HG03159 (cell line): Measurements from ENCODE around the gene DIP2C.
"Not testable (repeated sequence)": the region's sequence is repeated elsewhere in the genome, so short reads cannot be mapped to it uniquely, and the experiment has no call there.

Experiments used
- ATAC-seq: cut with Tn5 transposase; IDR thresholded peaks from one replicate; pipeline ENCODE4 v1.9.1; 2021; ENCODE audit warnings: mild to moderate bottlenecking, moderate library complexity; ENCODE audit not compliant: unreplicated experiment

DIP2C gene

DNA sequence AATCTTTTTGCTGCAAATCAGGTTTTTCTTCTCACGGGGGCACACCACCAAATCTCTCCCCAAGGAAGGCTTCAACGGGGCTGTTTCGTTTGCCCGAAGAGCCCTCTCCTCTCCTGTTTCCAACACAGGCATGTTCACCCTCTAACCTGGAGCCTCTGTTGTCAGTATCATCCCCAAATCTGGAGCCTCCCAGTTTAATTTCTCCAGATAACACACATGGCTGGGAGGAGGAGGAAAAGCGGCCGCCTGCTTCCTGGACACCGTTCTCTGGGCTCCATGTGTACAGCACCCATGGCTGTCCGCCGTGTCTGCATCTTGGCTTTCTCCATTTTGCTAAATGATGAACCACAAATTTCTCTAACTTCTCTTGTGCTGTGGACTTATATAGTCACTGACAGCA lies 214.5 kb downstream of the DIP2C start:
- no peak for ATAC-seq

DNA sequence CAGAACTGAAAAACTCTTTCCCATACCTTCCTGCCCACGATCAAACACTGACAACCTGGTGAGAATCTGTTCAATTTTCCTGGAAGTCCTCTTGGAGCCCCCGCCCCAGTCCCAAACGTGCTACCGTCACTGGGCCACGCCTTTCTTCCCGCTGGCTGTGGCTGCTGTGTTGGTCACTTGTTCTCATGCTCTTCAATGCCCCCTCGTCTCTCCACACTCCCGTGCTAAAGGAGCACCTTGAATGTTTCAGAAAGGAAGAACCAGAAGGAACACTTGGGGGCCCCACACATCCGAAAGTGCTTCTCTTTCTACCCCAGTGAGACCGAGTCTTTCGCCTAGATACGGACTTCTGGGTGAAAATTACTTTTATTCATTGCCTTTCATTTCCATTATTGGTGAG lies 215.1 kb downstream of the DIP2C start:
- ATAC-seq: no peak

DNA sequence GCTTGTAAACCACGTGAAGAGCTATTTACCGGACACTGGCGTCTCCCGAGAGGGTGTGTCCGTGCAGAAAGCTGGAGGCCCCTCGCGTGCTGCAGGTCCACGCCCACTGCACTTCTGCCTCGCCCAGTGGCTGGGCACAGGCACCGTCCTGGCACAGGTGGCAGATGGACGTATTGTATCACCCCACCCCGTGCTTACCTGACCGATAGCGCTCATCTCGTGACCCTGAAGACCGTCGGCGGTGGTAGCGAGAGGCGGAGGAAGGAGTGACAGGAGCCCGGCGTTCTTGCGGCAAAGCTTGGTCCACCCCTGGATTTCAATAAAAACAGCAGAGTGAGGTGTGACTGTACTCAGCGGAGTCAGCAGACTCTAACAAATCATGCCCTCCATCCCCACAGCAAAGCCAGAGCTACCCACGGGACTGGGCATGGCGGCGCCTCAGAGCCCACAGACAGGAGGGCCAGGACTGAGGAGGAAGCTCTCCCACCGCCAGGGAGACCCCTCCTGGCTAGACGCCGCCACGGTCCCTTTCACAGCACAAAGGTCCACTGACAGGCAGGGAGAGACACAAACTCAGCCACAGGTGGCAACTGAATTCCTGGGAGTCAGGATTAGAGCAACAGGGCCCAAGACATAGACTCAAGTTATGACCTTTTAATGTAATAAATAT lies 217.1 kb downstream of the DIP2C start:
- ATAC-seq: no peak

DNA sequence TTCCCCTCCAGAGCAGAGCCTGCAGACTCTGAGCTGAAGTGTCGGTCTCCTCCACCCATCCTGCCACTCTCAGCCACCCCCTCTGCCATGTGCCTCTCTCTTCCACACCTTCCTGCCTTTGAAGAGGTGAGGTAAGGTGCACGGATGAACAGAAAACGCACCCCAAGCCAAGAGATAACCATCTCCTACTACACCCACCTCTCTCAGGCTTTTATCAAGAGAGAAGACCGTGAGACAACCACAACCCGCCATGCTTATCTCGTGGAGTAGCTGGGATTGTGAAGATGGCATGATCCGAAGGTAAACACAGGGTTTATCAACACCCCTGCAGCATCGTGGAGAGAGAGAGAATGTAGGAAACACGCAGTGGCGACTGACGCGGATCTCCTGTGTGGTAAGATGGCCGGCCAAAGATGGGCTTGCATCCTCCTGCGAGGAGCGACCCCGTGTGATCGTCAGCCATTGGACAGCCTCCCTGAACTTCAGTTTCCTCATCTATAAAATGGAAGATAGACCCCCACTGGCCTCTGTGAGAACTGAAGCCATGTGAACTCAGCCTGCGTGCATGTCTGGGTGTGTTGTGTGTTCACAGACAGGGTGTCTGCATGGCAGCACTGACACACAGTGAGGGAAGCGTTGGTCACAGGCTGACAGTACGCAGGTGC lies 219.0 kb downstream of the DIP2C start:
- no peak for ATAC-seq

DNA sequence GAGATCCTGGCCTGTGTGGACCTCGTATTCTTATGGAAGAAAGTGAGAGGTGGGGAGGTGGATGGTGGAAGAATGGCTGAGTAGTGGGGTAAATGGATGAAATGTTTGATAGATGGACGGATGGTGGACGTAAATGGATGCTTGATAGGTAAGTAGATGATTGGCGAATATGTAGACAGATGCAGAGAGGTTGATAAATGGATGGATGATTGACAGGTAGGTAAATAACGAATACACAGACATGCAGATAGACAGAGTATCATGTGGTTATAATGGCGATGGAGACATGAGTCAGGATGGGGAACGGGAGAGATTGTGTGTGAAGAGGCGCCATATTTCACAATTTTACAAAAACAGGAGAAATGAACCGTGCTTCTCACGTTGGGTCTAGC lies 219.5 kb downstream of the DIP2C start:
- no peak for ATAC-seq

DNA sequence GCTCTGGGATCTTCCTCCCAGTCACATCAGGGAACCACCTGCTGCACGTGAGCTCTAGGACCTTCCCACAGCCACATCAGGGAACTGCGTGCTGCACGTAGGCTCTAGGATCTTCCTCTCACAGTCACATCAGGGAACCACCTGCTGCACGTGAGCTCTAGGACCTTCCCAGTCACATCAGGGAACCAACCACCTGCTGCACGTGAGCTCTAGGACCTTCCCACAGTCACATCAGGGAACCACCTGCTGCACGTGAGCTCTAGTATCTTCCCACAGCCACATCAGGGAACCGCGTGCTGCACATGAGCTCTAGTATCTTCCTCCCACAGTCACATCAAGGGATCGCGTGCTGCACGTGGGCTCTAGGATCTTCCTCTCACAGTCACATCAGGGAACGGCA lies 229.7 kb downstream of the DIP2C start:
- ATAC-seq: no peak

DNA sequence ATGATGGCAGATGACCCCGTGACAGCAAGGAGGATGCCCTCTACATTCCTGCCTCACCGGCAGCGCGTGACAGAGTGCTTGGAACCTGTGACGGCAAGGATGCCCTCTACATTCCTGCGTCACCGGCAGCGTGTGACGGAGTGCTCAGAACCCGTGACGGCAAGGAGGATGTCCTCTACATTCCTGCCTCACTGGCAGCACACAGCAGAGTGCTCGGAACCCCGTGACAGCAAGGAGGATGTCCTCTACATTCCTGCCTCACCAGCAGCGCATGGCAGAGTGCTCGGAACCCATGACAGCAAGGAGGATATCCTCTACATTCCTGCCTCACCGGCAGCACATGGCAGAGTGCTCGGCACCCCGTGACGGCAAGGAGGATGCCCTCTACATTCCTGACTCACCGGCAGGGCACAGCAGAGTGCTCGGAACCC lies 231.0 kb downstream of the DIP2C start:
- no peak for ATAC-seq

DNA sequence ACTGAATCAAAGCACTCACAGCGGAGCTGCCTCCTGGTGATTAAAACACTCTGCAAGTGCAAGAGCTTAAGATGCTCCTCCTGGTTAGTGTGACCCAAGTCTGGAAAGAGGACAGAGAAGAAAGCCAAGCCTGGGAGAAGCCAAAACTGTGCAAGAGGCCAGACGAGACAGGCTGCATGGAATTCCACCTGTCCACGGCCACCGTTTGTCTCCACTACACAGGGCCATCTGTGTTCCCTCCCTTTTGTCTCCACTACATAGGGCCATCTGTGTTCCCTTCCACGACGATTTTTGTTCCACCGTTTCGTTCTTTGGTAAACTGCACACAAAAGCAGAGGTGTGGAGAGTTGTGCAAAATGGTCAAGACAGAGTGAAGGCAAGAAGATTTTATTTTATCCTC lies 233.0 kb downstream of the DIP2C start:
- no peak for ATAC-seq

DNA sequence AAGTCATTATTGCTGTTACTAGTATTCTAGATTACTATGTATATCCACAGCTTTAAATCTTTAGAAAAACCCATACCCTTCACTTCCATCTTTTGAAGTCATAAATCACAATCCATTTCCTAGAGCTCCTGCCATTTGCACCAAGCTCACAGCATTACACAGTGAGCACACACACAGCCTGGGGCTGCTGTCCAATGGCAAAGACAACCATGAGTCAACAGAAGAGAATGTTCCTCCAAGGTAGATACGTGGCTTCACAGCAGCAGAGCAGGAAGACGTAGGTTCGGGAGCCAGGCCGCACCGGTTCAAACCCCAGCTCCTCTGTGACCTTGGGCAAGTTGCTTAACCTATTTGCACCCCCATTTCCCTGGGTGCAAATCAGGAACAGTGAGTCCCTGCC lies 234.6 kb downstream of the DIP2C start:
- no peak for ATAC-seq

DNA sequence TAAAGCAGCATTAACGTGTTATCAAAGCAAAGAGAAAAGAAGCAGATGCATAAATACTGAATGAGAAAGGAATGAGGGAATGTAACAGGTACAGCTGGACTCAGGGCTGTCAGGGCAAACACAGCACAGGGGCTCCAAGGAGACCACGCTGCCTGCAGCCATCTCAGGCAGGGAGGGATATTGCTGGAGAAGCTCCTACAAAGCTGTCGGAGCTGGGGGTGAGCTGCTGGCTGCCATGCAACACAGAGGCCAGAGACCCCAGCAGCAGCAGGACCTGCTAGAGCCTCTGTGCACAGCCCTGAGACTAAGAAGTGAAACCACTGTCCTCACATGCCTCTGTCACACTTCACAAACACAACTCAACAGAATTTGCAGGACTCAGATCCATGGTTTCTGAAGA lies 235.8 kb downstream of the DIP2C start:
- no peak for ATAC-seq

DNA sequence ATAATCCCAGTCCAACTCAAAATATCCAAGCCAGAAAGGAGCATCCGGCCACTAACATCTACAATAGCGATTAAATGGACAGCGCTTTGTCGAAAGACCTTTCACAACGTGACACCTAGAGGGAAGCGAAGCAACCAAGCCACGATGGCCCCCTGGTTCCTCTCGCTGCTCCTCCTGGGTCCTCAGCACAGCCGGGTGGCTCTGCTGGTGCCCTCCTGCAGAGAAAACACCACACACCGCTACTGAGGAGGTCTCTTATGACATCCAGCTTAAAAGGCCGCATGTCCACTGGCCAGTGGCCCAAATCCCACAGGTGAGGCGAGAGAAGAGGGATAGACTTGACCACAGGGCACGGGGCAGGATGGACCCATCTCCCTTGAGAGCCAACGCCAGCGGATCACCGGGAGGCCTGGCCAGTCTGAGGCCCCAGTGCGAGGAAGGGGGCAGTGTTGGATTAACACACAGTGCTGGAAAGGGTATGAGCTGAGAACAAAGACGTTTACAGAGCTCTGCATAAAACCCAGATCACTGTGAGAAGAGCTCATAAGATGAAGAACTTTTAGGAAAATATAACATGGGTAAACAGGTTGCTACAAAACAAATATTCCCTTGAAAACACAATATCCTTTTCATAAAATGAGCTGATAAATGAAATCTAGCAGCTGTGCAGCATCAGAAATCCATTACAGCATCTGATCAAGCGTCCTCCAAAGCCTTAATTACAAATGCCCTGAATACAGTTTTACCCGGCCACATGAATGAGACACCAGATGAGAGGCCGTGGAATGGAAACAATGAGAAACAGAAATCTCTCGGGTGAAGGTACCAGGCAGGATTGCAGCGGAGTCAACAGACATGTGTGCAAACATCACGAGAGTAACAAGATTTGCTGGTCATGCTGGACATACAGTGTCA lies 236.7 kb downstream of the DIP2C start:
- no peak for ATAC-seq

DNA sequence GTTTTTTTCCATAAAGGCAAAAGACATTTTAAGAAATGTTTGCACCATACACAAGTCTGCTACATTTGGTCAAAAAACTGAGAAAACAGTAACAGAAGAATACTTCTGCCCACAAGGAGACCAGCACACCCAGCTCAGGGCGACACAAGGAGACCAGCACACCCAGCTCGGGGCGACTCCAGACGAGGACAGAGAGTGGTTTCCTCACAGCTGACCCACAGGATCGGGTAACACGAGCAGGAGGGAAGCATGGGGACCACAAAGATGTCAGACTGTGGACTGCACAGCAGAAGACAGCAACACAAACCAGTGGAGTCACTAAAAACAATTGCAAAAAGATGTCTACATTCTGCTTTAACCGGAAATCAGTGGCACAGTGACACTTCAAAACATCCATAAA lies 237.6 kb downstream of the DIP2C start:
- ATAC-seq: no peak

DNA sequence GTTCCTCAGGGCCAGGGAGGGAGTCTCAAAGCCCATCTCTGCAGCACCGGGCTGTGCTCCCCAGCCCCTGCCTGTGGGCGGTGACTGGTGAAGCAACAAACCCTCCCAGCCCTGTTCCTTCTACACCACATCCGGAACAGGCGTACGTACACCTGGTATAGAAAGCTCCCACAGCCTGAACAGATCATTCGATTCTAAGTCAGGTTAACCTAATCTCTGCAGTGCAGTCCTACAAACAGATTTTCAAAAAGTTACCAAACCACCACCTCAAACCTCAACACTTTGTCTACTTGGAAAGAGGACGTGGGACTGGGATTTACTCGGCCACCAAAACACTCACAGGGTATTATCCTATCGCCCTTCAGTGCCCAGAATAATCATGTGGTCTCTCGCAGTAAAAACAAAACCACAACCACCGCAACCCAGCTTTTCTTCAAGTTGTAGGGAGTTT lies 238.4 kb downstream of the DIP2C start:
- ATAC-seq: peak; percentile 94

DNA sequence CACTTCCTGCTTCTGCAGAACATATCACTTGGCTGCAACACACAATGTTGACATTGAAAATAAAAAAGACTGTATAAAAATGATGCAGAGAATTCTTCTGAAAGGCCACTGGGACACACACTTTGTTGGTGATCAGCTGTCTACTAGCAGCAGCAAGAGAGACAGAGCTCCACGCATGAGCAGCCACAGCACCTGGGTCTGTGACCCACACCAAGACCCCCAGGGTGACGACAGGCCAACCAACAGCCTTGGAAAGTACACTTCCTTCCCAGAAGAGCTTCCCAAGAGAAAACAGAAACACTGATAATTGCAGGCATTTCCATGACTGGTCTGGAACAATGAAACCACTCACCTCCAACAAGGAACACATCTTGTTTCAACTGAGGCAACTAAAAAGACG lies 239.0 kb downstream of the DIP2C start:
- peak; percentile 11 for ATAC-seq

DNA sequence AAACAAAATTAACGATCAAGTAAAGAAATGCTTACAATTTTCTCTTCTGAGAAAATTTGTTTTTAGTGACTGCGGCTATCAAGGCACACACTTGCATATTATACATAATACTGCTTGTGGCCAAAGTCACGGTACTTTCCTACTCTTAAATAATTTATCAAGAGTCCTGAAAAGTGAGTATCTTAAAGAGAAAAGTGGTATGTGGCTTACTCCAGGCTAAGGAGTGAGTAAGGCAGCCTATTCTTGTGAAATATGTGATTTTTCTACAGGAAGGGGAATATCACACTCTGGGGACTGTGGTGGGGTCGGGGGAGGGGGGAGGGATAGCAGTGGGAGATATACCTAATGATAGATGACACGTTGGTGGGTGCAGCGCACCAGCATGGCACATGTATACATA lies 240.1 kb downstream of the DIP2C start:
- not testable (repeated sequence) for ATAC-seq

DNA sequence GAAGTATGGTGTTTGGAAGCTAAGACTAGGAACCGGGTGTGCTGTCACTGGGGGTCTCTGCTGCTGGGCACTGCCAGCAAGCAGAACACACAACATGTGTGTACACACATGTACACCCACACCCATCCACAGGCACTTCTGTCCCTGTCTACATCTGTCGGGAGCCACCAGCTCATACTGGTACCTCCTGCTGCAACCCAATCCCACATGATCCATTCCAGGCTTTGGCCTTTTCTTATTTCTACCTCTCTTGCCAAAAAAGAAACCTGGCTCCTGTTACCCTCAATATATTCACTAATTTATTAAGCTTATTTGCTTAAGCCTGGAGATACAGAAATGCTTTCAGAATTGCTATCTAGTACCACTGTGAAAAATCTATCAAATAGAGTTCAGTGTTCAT lies 246.0 kb downstream of the DIP2C start:
- no peak for ATAC-seq

DNA sequence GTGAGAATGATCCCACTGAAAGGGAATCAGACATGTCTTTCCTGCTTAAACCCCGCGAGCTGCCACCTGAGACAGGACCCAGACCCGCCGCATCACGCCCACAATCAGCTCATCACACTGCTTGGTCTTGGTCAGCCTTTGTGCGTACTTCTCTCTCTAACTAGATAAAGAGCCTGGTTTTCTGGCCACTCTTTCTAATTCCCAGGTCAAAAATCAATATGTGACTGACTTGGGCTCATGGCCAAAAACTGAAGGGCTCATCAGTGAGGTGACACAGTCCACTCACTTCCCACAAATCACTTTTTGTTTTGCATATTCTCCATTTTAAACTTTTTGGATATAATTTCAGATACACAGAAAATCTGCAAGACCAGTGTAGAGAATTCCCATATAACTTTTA lies 247.3 kb downstream of the DIP2C start:
- ATAC-seq: no peak

DNA sequence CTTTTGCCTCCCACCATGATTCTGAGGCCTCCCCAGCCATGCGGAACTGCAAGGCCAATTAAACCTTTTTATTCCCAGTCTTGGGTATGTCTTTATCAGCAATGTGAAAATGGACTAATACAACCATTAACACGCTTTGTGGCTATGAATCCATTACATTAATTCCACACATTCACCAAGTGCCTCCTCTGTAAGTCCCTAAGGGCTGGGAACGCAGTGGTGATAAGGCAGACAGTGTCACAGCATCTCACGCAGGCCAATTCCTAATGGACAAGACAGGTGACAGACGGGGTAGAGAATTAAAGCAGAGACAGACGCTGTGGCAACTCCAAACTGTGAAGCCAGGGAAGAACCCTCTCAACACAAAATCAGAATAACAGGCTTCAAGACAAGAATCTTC lies 247.8 kb downstream of the DIP2C start:
- ATAC-seq: no peak

DNA sequence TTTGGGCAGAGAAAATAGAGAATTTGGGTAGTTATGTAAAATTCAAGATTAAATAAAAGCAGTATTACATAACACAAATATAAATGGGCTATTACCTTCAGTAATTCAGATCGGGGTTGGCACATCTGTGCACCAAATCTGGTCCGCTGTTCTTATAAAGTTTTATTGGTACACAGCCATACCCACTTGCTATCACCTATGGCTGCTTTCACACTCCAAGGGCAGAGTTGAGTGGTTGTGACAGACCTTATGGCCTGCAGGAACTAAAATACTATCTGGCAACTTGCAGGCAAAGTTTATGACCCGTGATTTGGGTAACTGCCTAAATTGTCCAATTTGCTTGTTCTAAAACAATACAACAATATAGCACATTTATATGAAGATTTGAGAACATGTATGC lies 249.3 kb downstream of the DIP2C start:
- ATAC-seq: no peak

DNA sequence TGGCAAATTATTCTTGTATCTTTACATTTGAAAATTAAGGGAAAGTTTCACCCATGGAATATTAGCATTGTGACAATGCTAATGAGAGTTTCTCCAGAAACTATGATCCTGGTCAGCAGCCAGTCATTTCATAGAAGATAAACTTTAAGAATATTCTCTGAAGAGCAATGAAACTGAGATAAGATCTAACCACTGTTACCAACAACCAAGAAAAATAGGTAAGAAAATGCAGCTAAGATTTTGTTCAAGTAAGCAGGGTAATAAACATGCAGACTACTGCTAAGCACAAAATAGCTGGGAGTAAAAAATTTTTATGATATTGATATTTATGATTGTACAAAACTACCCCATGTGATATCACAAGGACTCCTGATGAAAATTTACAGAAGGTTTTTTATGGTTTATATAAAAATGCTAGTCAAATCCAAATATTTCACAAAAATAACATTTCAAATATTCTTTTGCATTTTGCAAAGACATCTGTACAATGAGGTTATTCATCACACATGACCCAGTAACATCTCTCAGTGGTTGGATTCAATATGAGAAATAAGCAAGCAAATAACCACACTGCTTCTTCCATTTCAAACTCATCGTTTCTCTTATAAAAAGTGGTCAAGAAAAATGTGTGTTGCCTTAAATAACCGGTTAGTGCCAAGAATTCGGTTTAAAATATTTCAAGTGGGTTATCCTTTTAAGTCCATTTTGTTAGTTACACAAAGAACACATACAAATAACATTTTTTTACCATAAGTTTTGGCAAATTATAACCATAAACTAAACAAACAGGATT lies 251.6 kb downstream of the DIP2C start:
- no peak for ATAC-seq
